ENCODE measurements around the gene SCT. TPM values are rescaled to one million over a fixed set of nuclear protein-coding genes. Genes with fewer than 3 reads are reported as not detected.

SCT gene
- total and polyA plus RNA-seq, 2 of the 4 experiments (the other 2 are of a cell fraction) = not detected

GRCh38 chr11:601573-602245, 25.3 kb downstream of the SCT start:
- POLR2A ChIA-PET (ENCODE audit: unreplicated experiment) = no interaction called here
- H3K36me3 ChIP-seq (ENCODE audit: control insufficient read depth, insufficient read depth, low read length) = peaks cover 76% of the 10 kb centered on the region
- peaks cover 8% of the 10 kb centered on the region for H4K20me1 ChIP-seq (ENCODE audit: insufficient read depth, low read length)
- CTCF ChIA-PET = no interaction called here
- H2AK9ac ChIP-seq (replicated peaks; ENCODE audit: low read depth, low read length, poor library complexity) = no peak overlapping the region
- WGBS, 2 experiments (ENCODE audit: extremely low coverage in 2 of 2, insufficient read length in 1 of 2) = 92% methylated on average over 11 of the region's 23 CpGs; no CpG with 5 or more reads in 1 of the 2 experiments
- intact Hi-C loops (cut with micrococcal nuclease) (no loop called here), in situ Hi-C loops (cut with MboI; ENCODE audit: low sequenced_read_pairs) (no loop called here), dilution Hi-C loops (cut with HindIII; ENCODE audit: low sequenced_read_pairs, unreplicated experiment) (no loop called here)
- no peak overlapping the region for H2BK120ac ChIP-seq (ENCODE audit: low read depth, low read length)
- H3K56ac ChIP-seq (ENCODE audit: extremely low read depth, insufficient read depth, low read length) = no peak overlapping the region
- H2BK15ac ChIP-seq (ENCODE audit: low read depth, low read length) = no peak overlapping the region
- no peak overlapping the region for H3K4ac ChIP-seq (ENCODE audit: low read depth, low read length)
- H3K9ac ChIP-seq (ENCODE audit: low read depth, low read length) = no peak overlapping the region
- H3K4me1 ChIP-seq (ENCODE audit: control insufficient read depth, insufficient read depth, low read length) = no peaks in the 10 kb centered on the region
- H2AFZ ChIP-seq (replicated peaks; ENCODE audit: low read length, poor library complexity) = no peak overlapping the region
- no peak overlapping the region for H4K5ac ChIP-seq (ENCODE audit: low read depth, low read length)
- H2BK5ac ChIP-seq (ENCODE audit: low read depth, low read length, poor library complexity, severe bottlenecking) = no peak overlapping the region
- no peak overlapping the region for H4K8ac ChIP-seq (ENCODE audit: low read depth in 2 of 2, low read length in 2 of 2)
- H3K4me3 ChIP-seq (ENCODE audit: insufficient read depth, low read depth, low read length) = no peak overlapping the region
- no peak overlapping the region for H3K27ac ChIP-seq (ENCODE audit: insufficient read depth, low read length)
- H3K4me2 ChIP-seq (ENCODE audit: low read depth, low read length) = no peak overlapping the region
- BruUV-seq (replicated peaks) = no TSS peak
- H2AK5ac ChIP-seq (ENCODE audit: low read depth, low read length) = no peak overlapping the region
- H3K23ac ChIP-seq (ENCODE audit: low read depth, low read length) = no peak overlapping the region
- H4K91ac ChIP-seq (ENCODE audit: insufficient read depth, low read depth, low read length) = no peak overlapping the region
- H3K14ac ChIP-seq (replicated peaks; ENCODE audit: low read depth, low read length) = no peak overlapping the region
- no peak for DNase-seq
- H3K27me3 ChIP-seq (ENCODE audit: control insufficient read depth, insufficient read depth, low read length) = no peaks in the 10 kb centered on the region
- H2BK20ac ChIP-seq (ENCODE audit: low read depth, low read length) = no peak overlapping the region
- no peaks in the 10 kb centered on the region for H3K9me1 ChIP-seq (ENCODE audit: insufficient read depth, low read length)
- peaks cover 11 to 35% of the 10 kb centered on the region in 2 experiments for H3K79me1 ChIP-seq (ENCODE audit: low read depth in 1 of 2, low read length in 2 of 2)
- no peaks in the 10 kb centered on the region for H3K9me3 ChIP-seq (ENCODE audit: control insufficient read depth, insufficient read depth, low read length)
- ATAC-seq (ENCODE audit: low read depth) = no peak
- no peak overlapping the region for H3K18ac ChIP-seq (ENCODE audit: low read depth, low read length)
- no peak for TF ChIP-seq CHD1 (IDR thresholded peaks at IDR 0.05; ENCODE audit: low read depth, low read length)
- no peak for TF ChIP-seq FOS (IDR thresholded peaks at IDR 0.05; ENCODE audit: low read depth, low read length)

Measured in IMR-90 (cell line).